RWPE1 (cell line): ENCODE data around the gene TNS1.

Experiments
- CTCF ChIA-PET: fragments of 350-600 bp; sonication (Branson Sonifier 250); formaldehyde crosslinking; extraction: SDS; loops from one replicate; lab custom pipeline; 2021; lab: Yijun Ruan, JAX
- POLR2A ChIA-PET: fragments of 400-600 bp; formaldehyde crosslinking; extraction: SDS; loops from one replicate; lab custom pipeline; 2020; ENCODE audit warnings: antibody characterized with exemption; ENCODE audit not compliant: low non-redundant PET; lab: Yijun Ruan, JAX
- DNase-seq: peaks from one replicate; pipeline ENCODE4 v3.0.0; 2012; ENCODE audit warnings: low spot score
- H3K27ac ChIP-seq: fragments of 450-650 bp; 2 replicates; pipeline ENCODE4 v1.5.1; 2017
- CTCF ChIP-seq: fragments of 450-650 bp; conservative IDR thresholded peaks from 2 replicates; pipeline ENCODE4 v1.5.1; 2017; ENCODE audit warnings: low read depth, mild to moderate bottlenecking

Gene TNS1

GRCh38 chr2:217916504-217917254 lies 86.1 kb downstream of the TNS1 start:
- H3K27ac ChIP-seq = no peak overlapping the region; the same call in 1 of the 2 replicates
- POLR2A ChIA-PET = no interaction called here
- no peak for TF ChIP-seq CTCF
- no peak for DNase-seq
- CTCF ChIA-PET = interaction anchor here (0.6 kb wide), 1 partner anchor 128 kb away, joined by 3 read pairs; no protein-coding TSS in a partner anchor

DNA sequence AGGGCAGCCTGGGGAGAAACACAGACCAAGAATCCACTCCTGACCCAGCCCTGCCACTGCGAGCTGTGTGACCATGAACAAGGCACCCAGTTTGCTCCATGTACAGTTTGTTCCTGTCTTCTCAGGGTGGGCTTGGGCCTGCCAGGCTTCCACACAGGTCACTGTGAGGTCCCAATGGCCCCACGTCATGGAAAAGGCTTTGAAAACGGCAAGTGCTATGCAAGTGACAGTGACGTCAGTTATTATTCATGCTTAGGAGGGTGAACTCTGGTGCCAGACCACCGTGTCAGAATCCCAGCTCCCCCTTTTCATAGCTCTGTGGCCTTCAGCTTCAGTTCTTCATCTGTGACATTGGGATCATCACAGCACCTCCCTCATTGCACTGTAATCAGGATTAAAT lies 87.1 kb downstream of the TNS1 start:
- ChIA-PET POLR2A (no interaction called here), CTCF (no interaction called here)
- H3K27ac ChIP-seq = no peak overlapping the region
- DNase-seq = no peak
- no peak for TF ChIP-seq CTCF

- POLR2A ChIA-PET = no interaction called here
- CTCF ChIA-PET = no interaction called here
- no peak for DNase-seq
- no peak for TF ChIP-seq CTCF
- H3K27ac ChIP-seq = no peak overlapping the region
Measured at GRCh38 chr2:217914878-217915277, 87.9 kb downstream of the TNS1 start.

DNA sequence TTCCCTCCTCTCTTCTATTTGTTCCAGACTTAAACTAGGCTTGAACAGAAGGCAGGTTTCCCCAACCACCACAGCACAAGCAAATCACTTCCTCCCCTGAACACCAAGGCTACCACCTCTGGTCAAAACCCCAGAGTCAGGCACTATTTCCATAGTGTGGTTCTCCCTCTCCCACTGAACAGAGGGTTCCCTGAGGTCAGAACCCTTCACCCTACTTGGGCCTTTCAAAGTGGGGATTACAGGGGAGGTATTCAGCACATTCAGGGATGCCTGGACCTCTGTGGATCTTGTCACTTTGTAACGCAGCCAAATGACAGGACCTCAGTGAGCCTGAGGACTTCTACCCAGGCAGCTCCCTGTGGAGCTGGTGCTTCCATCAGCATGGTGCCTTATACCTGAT lies 88.7 kb downstream of the TNS1 start:
- no peak for TF ChIP-seq CTCF
- POLR2A ChIA-PET = no interaction called here
- H3K27ac ChIP-seq = no peak overlapping the region
- CTCF ChIA-PET = no interaction called here
- no peak for DNase-seq

DNA sequence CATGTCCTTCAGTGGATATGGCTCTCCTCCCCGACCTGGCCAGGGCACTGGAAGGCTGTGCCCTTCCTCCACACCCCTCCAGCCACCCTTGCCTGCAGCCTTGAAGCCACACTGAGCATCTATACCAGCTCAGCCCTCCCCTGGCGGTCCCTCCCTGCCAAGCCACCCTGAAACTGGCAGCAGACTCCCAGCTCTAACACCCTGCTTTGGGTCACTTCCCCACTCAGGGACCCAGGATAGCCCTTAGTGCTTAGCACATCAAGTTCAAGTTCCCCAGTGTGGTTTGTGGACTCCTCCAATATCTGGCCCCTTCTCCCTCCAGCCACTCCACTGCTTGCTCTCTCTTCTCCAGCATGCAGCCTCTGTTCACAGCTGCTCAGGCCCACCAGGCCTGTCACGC lies 89.4 kb downstream of the TNS1 start:
- H3K27ac ChIP-seq = no peak overlapping the region
- ChIA-PET CTCF (no interaction called here), POLR2A (no interaction called here)
- DNase-seq = no peak
- TF ChIP-seq CTCF = no peak

- no peak for TF ChIP-seq CTCF
- DNase-seq = no peak
- CTCF ChIA-PET = no interaction called here
- POLR2A ChIA-PET = no interaction called here
- H3K27ac ChIP-seq = no peak overlapping the region
Measured at GRCh38 chr2:217912098-217913024, 90.4 kb downstream of the TNS1 start.
